HepG2 (cell line): ENCODE data around the gene C20orf144. TPM values are rescaled to one million over a fixed set of nuclear protein-coding genes. Genes with fewer than 3 reads are reported as not detected.
A peak's percentile ranks its signal among the peaks of the same experiment; 100 is the strongest.

ENCODE experiments used
- ATF5 ChIP-seq: sonication (generic); formaldehyde crosslinking; IDR thresholded peaks from 2 replicates; pipeline ENCODE4 v1.4.0; 2020; ENCODE audit warnings: mild to moderate bottlenecking, low read depth, missing genetic modification reagents
- CSRNP1 ChIP-seq: sonication (generic); formaldehyde crosslinking; IDR thresholded peaks from 2 replicates; pipeline ENCODE4 v1.8.1; 2023; ENCODE audit warnings: mild to moderate bottlenecking, missing genetic modification reagents
- E2F1 ChIP-seq: sonication (generic); formaldehyde crosslinking; IDR thresholded peaks from 2 replicates; pipeline ENCODE4 v1.5.0; 2020; ENCODE audit warnings: missing genetic modification reagents
- FOXA3 ChIP-seq: IDR thresholded peaks from 2 replicates; pipeline ENCODE4 v1.6.1; 2016; ENCODE audit warnings: missing genetic modification reagents, missing compliant biosample characterization
- KDM4B ChIP-seq: sonication (generic); formaldehyde crosslinking; IDR thresholded peaks from 2 replicates; pipeline ENCODE4 v1.4.0; 2020; ENCODE audit warnings: missing genetic modification reagents
- KLF16 ChIP-seq, 2 experiments: sonication (generic) in 1 of 2; formaldehyde crosslinking in 1 of 2; IDR thresholded peaks; 2 replicates each; pipeline versions ENCODE4 v1.6.1 to v1.8.0; 2016 to 2023; ENCODE audit warnings: missing genetic modification reagents in 2 of 2, missing compliant biosample characterization in 1 of 2
- KMT2B ChIP-seq: IDR thresholded peaks from 2 replicates; pipeline ENCODE4 v1.6.1; 2016; ENCODE audit warnings: missing genetic modification reagents, missing compliant biosample characterization
- MTA1 ChIP-seq: sonication (generic); formaldehyde crosslinking; IDR thresholded peaks from 2 replicates; pipeline ENCODE4 v1.4.0; 2020; ENCODE audit warnings: missing genetic modification reagents, mild to moderate bottlenecking, borderline replicate concordance
- NFYC ChIP-seq: IDR thresholded peaks from 2 replicates; pipeline ENCODE4 v1.6.1; 2016; ENCODE audit warnings: missing genetic modification reagents, missing compliant biosample characterization
- NR1H2 ChIP-seq: sonication (generic); formaldehyde crosslinking; IDR thresholded peaks from 2 replicates; pipeline ENCODE4 v1.8.1; 2022; ENCODE audit warnings: low read depth, missing genetic modification reagents, borderline replicate concordance
- ZNF281 ChIP-seq: sonication (generic); formaldehyde crosslinking; IDR thresholded peaks from 2 replicates; pipeline ENCODE4 v1.4.0; 2020; ENCODE audit warnings: missing genetic modification reagents, borderline replicate concordance
- ZNF44 ChIP-seq: sonication (generic); formaldehyde crosslinking; IDR thresholded peaks from 2 replicates; pipeline ENCODE4 v1.5.1; 2020; ENCODE audit warnings: mild to moderate bottlenecking, missing genetic modification reagents
- ZNF597 ChIP-seq: sonication (generic); formaldehyde crosslinking; IDR thresholded peaks from 2 replicates; pipeline ENCODE4 v1.5.0; 2020; ENCODE audit warnings: missing genetic modification reagents
- ZNF615 ChIP-seq: sonication (generic); formaldehyde crosslinking; IDR thresholded peaks from 2 replicates; pipeline ENCODE4 v1.5.0; 2020; ENCODE audit warnings: mild to moderate bottlenecking, missing genetic modification reagents, borderline replicate concordance
- ZNF780A ChIP-seq: sonication (generic); formaldehyde crosslinking; IDR thresholded peaks from 2 replicates; pipeline ENCODE4 v1.8.0; 2022; ENCODE audit warnings: mild to moderate bottlenecking, missing genetic modification reagents, moderate library complexity
- ZNF878 ChIP-seq: sonication (generic); formaldehyde crosslinking; IDR thresholded peaks from 2 replicates; pipeline ENCODE4 v1.8.1; 2023; ENCODE audit warnings: mild to moderate bottlenecking, missing genetic modification reagents, moderate library complexity
- ZNF883 ChIP-seq: sonication (generic); formaldehyde crosslinking; IDR thresholded peaks from 2 replicates; pipeline ENCODE4 v1.5.1; 2020; ENCODE audit warnings: mild to moderate bottlenecking, missing genetic modification reagents; ENCODE audit errors: not compliant biosample characterization
- ZUFSP ChIP-seq: sonication (generic); formaldehyde crosslinking; IDR thresholded peaks from 2 replicates; pipeline ENCODE4 v1.9.0; 2021; ENCODE audit warnings: missing genetic modification reagents, mild to moderate bottlenecking, borderline replicate concordance
- polyA plus RNA-seq, 8 experiments: library from polyadenylated mRNA; depleted of rRNA in 3 of 8; stranded (reverse) in 7 of 8; unstranded in 1 of 8; fragments of >200 nt; fragmentation: Illumina TruSeq in 4 of 8; extraction: Trizol in 4 of 8; gene quantifications; 2 replicates each; pipeline versions ENCODE4 v1.2.1 to v1.2.3, GENCODE V29; 2011 to 2016; ENCODE audit warnings: low read depth in 4 of 8, missing spikeins in 1 of 8, mixed read lengths in 1 of 8; ENCODE audit not compliant: insufficient read depth in 1 of 8
- total RNA-seq, 5 experiments: library from RNA; depleted of rRNA; stranded (reverse); fragments of >200 nt; fragmentation: Illumina TruSeq; extraction: Trizol; gene quantifications; 2 replicates each; pipeline ENCODE4 v1.2.3, GENCODE V29; 2016; ENCODE audit warnings: low read depth in 1 of 5

C20orf144 gene
- total and polyA plus RNA-seq, 2 of the 13 experiments (the other 11 are each of a cell fraction or from before 2014, with no cell fraction given): 0.09 to 0.16 TPM

- 0 out of 2 replicates have a peak, but pooled peaks have one; percentile 12 for TF ChIP-seq E2F1 (CRISPR knock-in tag)
- TF ChIP-seq ZNF281 (CRISPR knock-in tag): no peak
- TF ChIP-seq ZNF44 (CRISPR knock-in tag): no peak; the same call in 1 of the 2 replicates
- no peak for TF ChIP-seq ATF5 (CRISPR knock-in tag)
- TF ChIP-seq CSRNP1 (CRISPR knock-in tag): peak; percentile 99
- TF ChIP-seq ZNF780A (CRISPR knock-in tag): peak; percentile 91; the same call in 1 of the 2 replicates
- TF ChIP-seq ZUFSP (CRISPR knock-in tag): no peak
- TF ChIP-seq NR1H2 (CRISPR knock-in tag): no peak
- peak; percentile 98 for TF ChIP-seq ZNF883 (CRISPR knock-in tag)
- peak; percentile 72; the same call in 1 of the 2 replicates for TF ChIP-seq MTA1 (CRISPR knock-in tag)
- TF ChIP-seq KLF16 (CRISPR knock-in tag; IDR thresholded peaks at IDR 0.05): peak; percentile 22 to 93; a peak in 2 of 4 replicates
- no peak; the same call in 1 of the 2 replicates for TF ChIP-seq ZNF615
- peak; percentile 44 for TF ChIP-seq FOXA3 (CRISPR knock-in tag)
- TF ChIP-seq NFYC (CRISPR knock-in tag): no peak
- no peak for TF ChIP-seq KDM4B (CRISPR knock-in tag)
- peak; percentile 78 for TF ChIP-seq KMT2B (CRISPR knock-in tag)
- 0 out of 2 replicates have a peak, but pooled peaks have one; percentile 75 for TF ChIP-seq ZNF878
- no peak for TF ChIP-seq ZNF597 (CRISPR knock-in tag)
Observed at GRCh38 chr20:33663161-33664084, 1.3 kb downstream of the C20orf144 start (continued).
